Left lung (tissue), 10 donors: Measurements from ENCODE around the gene RNF10. TPM values are rescaled to one million over a fixed set of nuclear protein-coding genes. Genes with fewer than 3 reads are reported as not detected.

Source experiments
- ATAC-seq: fragments of 200-7000 bp; cut with Tn5 transposase; one replicate; pipeline ENCODE4 v1.9.1; 2020; ENCODE audit warnings: moderate library complexity
- DNase-seq, 4 donors: peaks; one replicate each; pipeline ENCODE4 v3.0.0-alpha.2; 2013 to 2020
- H3K27ac ChIP-seq, 2 donors: fragments of 200-600 bp; sonication (generic) in 1 of 2; one replicate each; pipeline versions ENCODE4 v1.5.0 to v1.8.0; 2020 to 2021
- H3K27me3 ChIP-seq, 2 donors: fragments of 200-600 bp; sonication (generic) in 1 of 2; one replicate each; pipeline versions ENCODE4 v1.5.0 to v1.8.0; 2020 to 2021
- H3K36me3 ChIP-seq, 2 donors: fragments of 200-600 bp; sonication (generic) in 1 of 2; one replicate each; pipeline versions ENCODE4 v1.5.0 to v1.8.0; 2020 to 2021
- H3K4me1 ChIP-seq, 2 donors: fragments of 200-600 bp; one replicate each; pipeline ENCODE4 v1.8.0; 2021
- H3K4me3 ChIP-seq, 2 donors: fragments of 200-600 bp; sonication (generic) in 1 of 2; one replicate each; pipeline versions ENCODE4 v1.5.0 to v1.8.0; 2020 to 2021; ENCODE audit warnings: mild to moderate bottlenecking in 1 of 2
- H3K9me3 ChIP-seq, 2 donors: fragments of 200-600 bp; sonication (generic) in 1 of 2; one replicate each; pipeline versions ENCODE4 v1.5.0 to v1.8.0; 2020 to 2021
- intact Hi-C, 2 donors: fragments of 100-400 bp; cut with DNase I; formaldehyde crosslinking; loops; one replicate each; pipeline versions ENCODE4 v1.11.2 to v1.14.2; 2022
- polyA plus RNA-seq, 6 donors: library from polyadenylated mRNA; unstranded; fragments of 120-200 nt; gene quantifications; one replicate each; pipeline ENCODE4 v1.2.1, GENCODE V29; 2013; ENCODE audit not compliant: insufficient read length in 6 of 6
- total RNA-seq, 2 donors: library from RNA; stranded (reverse); fragmentation: NEBNext Ultra II Directional; extraction: Animal tissue kit (Norgen Biotek cat#: 25700); gene quantifications; one replicate each; pipeline ENCODE4 v1.2.1, GENCODE V29; 2021
- TF ChIP-seq, protein P1 (sequence below), 2 donors: fragments of 200-600 bp; sonication (generic) in 1 of 2; IDR thresholded peaks; one replicate each; pipeline versions ENCODE4 v1.5.0 to v1.8.0; 2021; ENCODE audit warnings: antibody characterized with exemption in 2 of 2
- donor health status: DM: no; HTN: yes; CAD: no.
- donor health status: DM: no; HTN: no; CAD: no.

Gene RNF10
- total and polyA plus RNA-seq, 8 donors = 155 to 251 (median 219) TPM

DNA sequence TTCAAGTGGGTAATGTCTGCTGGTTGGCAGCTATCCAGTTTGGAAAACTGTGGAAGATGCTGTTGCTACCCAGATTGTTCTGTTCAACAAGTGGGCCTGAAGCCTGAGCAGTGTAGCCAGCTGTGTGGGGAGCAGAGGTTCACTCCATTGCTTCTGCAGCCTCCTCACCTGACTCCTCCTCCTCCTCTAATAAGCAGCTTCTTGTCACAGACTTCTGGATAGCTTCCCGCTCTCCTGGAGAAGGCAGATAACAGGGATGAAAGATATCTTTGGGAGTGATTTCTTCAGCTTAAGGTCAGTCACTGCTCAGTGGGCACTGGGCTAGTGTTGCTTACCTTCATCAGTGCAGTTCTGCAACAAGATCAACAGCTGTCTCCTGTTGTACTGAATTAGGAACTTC lies 45.0 kb downstream of the RNF10 start:
- ATAC-seq (no peak), DNase-seq (peak in 1 of 4 donors; percentile 16)
- Histone ChIP-seq H3K36me3 (peaks cover 0 to 60% of the 10 kb centered on the region in 2 donors), H3K4me3 (no peak overlapping the region), H3K9me3 (no peaks in the 10 kb centered on the region), H3K4me1 (peaks cover 0 to 33% of the 10 kb centered on the region in 2 donors), H3K27me3 (peaks cover 0 to 5% of the 10 kb centered on the region in 2 donors), H3K27ac (no peak overlapping the region)
- intact Hi-C loops = no loop called here
- TF ChIP-seq, protein P1, sequence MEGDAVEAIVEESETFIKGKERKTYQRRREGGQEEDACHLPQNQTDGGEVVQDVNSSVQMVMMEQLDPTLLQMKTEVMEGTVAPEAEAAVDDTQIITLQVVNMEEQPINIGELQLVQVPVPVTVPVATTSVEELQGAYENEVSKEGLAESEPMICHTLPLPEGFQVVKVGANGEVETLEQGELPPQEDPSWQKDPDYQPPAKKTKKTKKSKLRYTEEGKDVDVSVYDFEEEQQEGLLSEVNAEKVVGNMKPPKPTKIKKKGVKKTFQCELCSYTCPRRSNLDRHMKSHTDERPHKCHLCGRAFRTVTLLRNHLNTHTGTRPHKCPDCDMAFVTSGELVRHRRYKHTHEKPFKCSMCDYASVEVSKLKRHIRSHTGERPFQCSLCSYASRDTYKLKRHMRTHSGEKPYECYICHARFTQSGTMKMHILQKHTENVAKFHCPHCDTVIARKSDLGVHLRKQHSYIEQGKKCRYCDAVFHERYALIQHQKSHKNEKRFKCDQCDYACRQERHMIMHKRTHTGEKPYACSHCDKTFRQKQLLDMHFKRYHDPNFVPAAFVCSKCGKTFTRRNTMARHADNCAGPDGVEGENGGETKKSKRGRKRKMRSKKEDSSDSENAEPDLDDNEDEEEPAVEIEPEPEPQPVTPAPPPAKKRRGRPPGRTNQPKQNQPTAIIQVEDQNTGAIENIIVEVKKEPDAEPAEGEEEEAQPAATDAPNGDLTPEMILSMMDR (IDR thresholded peaks at IDR 0.05) = no peak

DNA sequence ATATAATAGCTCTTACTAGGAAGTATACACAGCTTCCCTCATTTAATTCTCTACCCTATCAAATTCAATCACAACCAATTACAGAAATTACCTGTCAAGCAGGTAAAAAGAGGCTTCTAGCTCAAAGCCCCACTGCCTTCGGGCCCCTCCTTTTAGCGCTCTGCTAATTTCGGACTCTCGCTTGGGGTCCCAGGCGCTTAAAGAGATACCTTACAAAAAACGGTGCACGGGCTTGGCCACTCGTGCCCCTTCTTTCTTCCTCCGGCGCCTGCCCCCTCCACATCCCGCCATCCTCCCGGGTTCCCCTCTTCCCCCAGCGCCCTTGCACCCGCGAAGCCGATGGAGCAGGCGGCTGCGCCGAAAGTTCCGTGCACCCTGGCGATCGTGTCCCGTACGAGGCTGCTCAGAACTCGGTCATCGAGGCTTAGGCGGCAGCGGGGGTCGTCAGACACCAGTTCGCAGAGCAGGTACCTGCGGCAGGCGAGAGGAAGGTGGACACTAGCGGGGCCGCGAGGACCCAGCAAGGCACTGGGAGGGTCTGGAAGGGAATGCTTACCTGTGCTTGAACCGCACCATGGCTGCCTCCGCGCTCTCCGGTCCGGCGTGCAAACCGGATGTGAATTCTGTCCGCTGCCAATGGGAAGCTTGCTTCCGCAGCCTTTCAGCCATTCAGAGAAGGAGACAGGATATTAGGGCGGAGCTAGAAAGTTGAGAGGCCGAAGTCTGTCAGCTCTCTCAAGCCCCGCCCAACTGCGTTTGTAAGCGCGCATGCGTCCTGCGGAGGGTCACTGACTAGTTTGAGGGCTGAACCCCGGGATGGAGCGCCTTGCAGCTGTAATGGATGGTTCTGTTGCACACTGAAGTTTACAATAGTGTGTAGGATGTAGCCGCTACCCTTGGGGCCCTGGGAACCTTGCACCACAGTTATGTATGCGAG lies 46.9 kb downstream of the RNF10 start, which contains the start of gene POP5:
TSS of gene POP5 (minus strand) at position 616 of the 937 bp plus-strand sequence. CDS start at position 576, 40 bp downstream.
- peak within 1 kb of the TSS; percentile 82 to 90 for H3K4me3 ChIP-seq
- DNase-seq (peak; percentile 94 to 99 (median 98)), ATAC-seq (peak; percentile 95)
- intact Hi-C loops = loop anchor here in 1 of 2 donors (10.0 kb wide), 2 partner anchors 64 to 134 kb away; partner anchors contain the start of genes CABP1 and UNC119B
- H3K27ac ChIP-seq = peak within 1 kb of the TSS; percentile 14 to 79
- no peaks in the 10 kb centered on the region for H3K9me3 ChIP-seq
- TF ChIP-seq, protein P1 (IDR thresholded peaks at IDR 0.05) = no peak
- peaks cover 0 to 41% of the 10 kb centered on the region in 2 donors for H3K36me3 ChIP-seq
- H3K4me1 ChIP-seq = peaks cover 0 to 41% of the 10 kb centered on the region in 2 donors
- peaks cover 0 to 24% of the 10 kb centered on the region in 2 donors for H3K27me3 ChIP-seq

DNA sequence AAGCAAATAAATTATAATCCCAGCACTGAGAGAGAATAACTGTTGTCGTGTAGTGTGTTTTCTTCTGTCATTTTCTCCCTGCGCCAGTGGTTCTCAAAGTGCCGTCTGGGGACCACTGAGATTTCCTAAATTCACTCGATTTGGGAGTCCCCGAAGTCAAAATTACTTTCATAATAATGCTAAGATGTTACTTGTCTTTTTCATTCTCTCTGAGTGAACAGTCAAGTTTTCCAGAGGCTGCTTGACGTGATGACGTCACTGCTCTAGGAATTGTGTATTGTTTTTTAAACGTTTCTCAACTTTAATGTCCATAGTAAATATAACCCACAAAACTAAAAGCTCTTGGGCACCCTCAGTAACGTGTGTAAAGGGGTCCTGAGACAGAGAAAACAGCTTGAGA lies 47.8 kb downstream of the RNF10 start:
- intact Hi-C loops = loop anchor here in 1 of 2 donors (10.0 kb wide), 2 partner anchors 63 to 133 kb away; partner anchors contain the start of genes CABP1 and UNC119B

DNA sequence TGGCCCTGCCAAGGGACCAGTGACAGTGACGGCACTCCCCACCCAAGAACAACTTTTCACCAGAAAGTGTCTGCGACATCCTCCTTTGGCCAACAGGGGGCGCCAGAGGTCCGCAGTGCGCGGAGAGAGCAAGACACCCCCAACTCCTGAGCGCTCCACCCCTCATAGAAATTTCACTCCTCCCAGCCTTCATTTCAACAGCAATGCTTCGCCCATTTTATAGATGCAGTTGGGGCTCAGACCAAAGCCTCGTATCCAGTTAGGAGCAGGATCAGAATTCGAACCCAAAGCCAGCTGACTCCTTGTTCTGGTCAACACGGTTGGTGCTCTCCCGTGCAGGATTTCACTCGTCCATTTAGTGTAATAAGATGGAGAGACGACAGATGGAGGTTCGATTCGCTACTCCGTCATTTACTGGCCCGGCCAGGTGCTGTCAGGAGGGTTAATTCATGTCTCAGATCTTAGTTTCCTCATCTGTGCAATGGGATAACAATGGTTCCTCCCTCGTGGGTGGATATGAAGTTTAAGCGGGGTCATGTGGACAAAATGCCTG lies 49.4 kb downstream of the RNF10 start:
- Histone ChIP-seq H3K27ac (no peak overlapping the region), H3K9me3 (no peaks in the 10 kb centered on the region), H3K36me3 (peaks cover 0 to 16% of the 10 kb centered on the region in 2 donors), H3K4me3 (peak overlapping the region in 1 of 2 donors; percentile 41), H3K27me3 (peaks cover 0 to 28% of the 10 kb centered on the region in 2 donors), H3K4me1 (peaks cover 0 to 41% of the 10 kb centered on the region in 2 donors)
- ATAC-seq (peak; percentile 54), DNase-seq (peak; percentile 44 to 93 (median 70))
- TF ChIP-seq, protein P1 (IDR thresholded peaks at IDR 0.05) = peak; percentile 80 to 85
- intact Hi-C loops = loop anchor here in 1 of 2 donors (10.0 kb wide), 2 partner anchors 61 to 131 kb away; partner anchors contain the start of genes CABP1 and UNC119B

More for the DNA sequence above, 47.8 kb downstream of the RNF10 start:
- ATAC-seq (no peak), DNase-seq (no peak)
- no peaks in the 10 kb centered on the region for H3K9me3 ChIP-seq
- H3K36me3 ChIP-seq = peaks cover 0 to 32% of the 10 kb centered on the region in 2 donors
- peak overlapping the region; percentile 82 to 90 for H3K4me3 ChIP-seq
- no peak overlapping the region for H3K27ac ChIP-seq
- TF ChIP-seq, protein P1 (IDR thresholded peaks at IDR 0.05) = no peak
- peaks cover 0 to 28% of the 10 kb centered on the region in 2 donors for H3K27me3 ChIP-seq
- H3K4me1 ChIP-seq = peaks cover 0 to 41% of the 10 kb centered on the region in 2 donors
